GM18858 (cell line): ENCODE data around the gene GPR87.

Experiments
- ATAC-seq: cut with Tn5 transposase; IDR thresholded peaks from one replicate; pipeline ENCODE4 v1.9.1; 2021; ENCODE audit not compliant: unreplicated experiment

GPR87 gene, protein sequence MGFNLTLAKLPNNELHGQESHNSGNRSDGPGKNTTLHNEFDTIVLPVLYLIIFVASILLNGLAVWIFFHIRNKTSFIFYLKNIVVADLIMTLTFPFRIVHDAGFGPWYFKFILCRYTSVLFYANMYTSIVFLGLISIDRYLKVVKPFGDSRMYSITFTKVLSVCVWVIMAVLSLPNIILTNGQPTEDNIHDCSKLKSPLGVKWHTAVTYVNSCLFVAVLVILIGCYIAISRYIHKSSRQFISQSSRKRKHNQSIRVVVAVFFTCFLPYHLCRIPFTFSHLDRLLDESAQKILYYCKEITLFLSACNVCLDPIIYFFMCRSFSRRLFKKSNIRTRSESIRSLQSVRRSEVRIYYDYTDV

DNA sequence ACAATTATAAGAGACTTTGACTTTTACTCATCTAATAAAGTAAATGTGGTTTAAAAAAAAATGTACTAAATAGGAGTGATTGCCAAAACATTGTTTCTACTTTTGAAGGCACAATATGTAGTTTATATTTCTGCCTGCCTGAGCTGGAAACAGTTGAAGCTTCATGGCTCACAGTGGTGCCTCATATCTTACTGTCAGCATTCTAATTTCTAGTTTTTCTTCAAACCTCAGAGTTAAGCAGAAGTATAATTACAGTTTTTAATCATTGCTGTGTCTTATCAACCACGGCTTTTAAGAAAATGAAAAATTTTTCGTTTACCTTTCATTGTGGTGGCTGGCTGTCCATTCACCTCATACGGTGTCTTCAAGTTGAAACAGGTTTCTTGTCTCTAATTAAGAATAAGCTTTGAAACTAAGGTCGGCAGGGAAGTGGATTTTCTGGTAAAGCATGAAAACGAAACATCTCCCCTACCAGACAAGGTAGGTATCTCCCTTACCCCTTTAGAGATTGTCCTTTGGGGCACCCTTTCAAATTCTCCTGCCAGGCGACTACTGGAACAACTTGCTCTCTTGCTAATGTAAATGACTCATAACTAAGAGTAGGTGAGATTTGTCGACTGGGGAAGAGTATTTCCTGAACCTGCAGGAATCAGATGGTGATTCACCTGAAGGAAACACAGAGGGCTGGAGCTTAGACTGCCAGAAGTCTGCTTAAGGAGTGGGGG, at the start of gene GPR87:
Gene GPR87, minus strand, starts transcription at position 554 of the 725 bp plus-strand sequence. CDS start 16,720 bp downstream, outside the sequence.
- peak; percentile 59 for ATAC-seq

DNA sequence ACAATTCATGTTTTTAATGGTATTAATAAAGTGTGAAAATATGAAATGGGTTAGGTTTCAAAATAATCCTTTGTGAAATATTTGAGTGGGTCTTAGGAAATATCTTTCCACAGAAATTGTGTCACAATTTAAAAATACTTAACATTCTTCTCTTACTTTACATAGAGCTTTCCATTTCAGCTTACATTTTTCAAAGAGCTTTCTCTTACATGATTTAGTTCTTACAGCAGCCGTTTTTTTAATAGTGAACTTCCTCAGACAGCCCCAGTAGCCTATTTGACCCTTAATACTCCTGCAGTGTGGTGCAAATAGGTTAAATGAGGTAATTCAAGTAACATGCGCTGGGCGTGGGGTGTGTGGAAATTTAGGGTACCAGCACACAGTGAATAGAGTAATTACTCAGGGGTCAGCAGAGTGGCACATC, 46.1 kb upstream of the GPR87 start:
- ATAC-seq, result no peak

DNA sequence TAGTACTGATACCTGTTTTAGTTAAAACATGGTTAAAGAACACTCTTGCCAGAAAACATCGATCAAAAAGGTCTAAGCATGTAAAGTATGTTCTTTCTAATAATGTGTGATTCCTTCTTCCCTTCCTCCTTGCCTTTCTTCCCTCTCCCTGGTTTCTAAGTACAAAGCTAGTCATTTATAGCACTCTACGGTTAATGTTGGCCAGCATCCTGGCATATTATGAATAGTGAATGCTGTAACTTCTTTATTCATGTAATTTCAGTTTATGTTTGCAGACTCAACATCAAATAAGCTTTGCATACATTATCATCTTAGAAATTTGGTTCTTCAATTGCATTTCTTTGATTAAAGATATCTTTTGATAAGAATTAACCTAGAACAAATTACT, 40.8 kb upstream of the GPR87 start:
- no peak for ATAC-seq

DNA sequence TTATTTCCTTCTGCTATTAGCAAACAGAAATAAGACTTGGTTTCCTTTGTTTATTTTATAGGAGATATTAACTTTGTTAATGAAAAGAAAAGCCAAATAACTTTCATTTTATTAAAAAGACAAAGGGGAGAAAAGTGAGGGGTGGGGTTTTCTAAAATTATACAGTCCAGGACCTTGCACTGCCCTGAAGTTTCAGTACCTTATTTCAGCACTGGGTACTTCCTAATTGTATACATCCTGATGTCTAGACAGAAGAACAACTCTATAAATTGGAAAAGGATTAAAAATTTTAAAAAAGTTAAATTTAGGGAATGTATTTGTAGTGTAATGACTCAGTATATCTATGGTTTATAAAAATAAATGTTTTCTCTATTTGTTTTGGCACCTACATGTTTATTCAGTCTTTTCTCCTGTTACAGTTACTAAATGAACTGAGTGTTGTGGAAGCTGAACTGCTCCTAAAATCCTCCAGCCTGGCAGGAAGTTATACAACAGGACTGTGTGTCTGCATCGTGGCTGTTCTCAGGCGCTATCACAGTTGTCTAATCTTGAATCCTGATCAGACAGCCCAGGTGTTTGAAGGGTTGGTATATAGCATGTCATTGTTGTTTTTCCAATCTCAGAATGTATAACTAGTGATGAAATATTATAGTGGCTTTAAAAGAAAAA, 40.3 kb upstream of the GPR87 start:
- ATAC-seq, result no peak

DNA sequence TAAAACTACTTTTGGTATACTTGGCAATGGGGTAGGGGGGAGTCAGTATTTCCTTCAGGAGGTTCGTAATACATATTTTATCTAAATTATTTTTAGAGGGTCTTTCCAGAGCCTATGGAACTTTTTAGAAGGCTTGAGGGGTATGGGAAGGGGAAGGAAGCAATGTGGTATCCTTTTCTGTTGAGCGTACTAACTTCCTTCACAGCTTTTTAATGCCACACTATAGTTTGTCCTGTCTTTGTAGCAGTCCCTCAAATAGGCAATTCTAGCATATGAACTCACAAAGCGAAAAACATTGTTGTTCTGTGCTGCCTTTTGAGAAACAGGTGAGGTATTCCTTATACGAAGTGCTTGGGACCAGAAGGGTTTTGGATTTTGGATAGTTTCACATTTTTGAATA, 35.0 kb upstream of the GPR87 start:
- ATAC-seq, result peak; percentile 15

DNA sequence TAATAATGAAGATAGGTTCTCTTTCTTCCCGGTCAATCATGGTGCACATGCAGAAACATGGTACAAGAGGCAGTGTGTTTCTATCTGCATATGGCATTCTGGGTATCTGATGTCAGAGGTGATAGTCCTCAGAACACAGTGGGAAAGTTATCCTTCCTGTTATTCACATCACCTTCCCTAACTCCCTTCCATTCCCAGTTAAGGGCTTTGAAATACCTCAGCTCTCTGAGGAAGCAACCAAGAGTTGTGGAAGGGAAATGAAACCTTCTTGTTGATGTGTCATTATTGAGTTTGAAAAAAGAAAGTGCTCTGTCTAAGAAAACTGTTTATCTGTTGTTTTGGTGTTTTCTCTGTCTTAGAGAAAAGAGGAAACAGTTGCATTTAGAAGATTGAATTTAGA, 34.6 kb upstream of the GPR87 start:
- ATAC-seq, result peak; percentile 88

DNA sequence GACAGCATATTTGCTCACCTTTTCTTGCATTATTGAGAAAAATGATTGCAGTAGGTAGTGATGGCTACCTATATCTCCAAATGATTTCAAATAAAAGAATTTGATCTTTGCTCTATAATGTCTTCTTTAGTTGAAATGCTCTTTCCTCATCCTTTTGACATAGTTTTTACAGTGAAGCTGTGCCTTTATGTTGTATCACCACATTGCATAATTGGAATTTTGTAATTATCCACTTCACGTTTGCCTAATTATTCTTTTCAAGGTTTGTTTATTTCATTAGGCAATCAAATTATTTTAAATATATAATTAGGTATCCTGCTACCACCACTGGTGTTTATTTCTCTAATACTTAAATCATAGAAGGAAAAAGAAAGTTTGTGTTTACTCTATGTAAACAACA, 34.0 kb upstream of the GPR87 start:
- ATAC-seq, result no peak

DNA sequence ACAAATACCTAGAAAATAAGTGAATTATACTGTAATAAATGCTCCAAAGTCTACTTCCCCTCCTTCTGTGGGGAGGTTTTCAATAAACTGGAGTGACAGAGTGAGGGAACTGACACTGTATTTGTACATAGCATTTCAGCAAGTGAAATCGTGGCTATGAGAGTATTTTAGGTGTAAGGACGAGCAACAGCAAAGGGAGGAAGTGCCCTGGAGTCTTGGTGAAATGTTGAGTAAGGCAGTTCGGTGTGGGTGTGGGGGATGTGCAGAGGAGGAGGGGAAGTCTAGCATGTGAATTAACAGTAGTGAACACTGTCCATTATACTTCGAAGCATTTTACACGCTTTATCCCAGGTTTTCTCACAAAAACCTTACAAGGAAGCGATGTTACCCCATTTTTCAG, 30.8 kb upstream of the GPR87 start:
- ATAC-seq, result no peak

DNA sequence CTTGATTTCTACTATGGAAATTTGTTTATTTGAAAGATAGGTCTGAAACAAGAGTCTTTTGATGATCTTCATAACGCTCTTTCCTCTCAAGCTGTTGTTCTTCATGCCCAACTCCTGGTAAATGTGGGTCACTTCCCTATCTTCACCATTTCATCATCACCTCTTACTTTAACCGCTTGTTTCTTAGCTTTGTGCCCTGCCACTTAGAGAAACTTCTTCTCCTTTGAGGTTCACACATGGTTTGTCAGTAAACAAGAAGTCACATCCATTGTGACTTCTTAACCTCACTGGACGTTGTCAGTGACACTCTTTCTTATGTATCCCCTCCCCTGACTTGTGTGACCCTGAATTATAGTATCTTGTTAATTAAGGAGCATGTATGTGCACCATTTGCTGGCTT, 29.7 kb upstream of the GPR87 start:
- no peak for ATAC-seq

DNA sequence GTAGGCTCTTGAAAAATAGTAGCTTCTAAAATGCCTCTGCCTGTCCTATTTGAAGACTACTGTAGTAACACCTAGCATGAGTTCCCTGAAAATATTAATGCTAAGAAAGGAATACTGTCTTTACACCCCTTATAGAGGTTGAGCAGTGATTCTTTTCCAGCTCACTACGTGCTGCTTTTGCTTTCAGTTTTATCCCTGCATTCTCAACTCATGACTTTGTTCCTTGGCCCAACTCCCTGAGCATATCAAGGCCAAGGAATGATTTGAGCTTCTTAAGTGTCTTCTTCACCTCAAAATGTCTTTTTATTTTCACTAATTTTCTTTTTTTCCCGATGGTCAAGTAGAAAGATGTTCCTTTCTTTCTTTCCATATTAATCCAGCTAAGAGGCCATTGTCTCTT, 29.2 kb upstream of the GPR87 start:
- ATAC-seq, result no peak

DNA sequence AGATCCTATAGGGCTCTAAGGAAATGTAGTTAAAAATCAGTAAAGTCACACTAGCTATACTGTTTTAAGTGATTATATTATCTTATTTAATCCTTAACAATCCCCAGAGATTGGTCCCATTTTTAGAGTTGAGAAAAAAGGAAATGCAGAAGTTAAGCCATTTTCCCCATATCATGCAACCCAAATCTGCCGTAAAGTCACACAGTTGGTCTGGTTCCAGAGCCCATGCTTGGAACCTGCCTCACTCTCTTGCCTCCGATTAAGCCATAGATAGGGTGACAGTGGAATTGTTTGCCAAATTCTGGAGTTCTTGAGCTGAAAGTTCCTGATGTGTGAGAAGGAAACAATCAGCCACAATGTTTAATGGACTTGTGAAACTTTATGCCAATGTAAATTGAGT, 15.1 kb upstream of the GPR87 start:
- ATAC-seq, result no peak

DNA sequence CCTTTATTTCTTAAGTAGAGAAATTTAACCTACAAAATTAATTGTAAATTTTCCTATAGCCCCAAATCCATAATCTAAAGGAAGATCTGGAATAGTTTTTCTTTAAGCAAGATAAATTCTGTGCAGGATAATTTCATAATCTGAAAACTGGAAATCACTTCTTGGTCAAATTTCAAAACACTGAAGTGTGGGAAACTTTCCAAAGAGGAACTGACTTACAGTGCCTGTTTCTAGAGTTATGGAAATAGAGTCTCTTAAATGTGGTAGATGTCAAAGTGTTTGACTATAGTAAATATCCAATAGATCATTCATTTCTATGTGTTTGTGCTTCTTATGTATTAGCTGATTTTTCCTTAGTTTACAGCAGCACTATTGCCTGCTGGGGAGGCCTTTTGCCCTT, 14.3 kb upstream of the GPR87 start:
- ATAC-seq, result no peak

DNA sequence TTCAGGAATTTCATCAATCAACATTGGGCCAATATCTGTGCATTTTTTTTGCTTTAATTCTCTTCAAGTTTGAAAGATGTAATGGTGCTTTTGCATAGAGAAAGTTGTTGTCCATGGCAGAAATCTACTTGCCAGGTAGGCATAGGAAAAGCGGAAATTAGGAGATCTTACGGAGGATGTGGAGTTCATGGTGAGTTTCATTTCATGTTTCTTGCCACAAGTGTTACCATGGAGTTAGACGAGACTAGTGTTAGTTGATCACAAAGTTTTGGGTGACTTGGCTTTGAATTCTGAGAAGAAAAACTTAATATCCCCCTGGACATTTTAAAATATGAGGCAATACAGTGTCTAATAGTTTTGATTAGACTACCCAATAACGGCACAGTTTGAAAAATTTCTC, 13.8 kb upstream of the GPR87 start:
- ATAC-seq, result no peak

DNA sequence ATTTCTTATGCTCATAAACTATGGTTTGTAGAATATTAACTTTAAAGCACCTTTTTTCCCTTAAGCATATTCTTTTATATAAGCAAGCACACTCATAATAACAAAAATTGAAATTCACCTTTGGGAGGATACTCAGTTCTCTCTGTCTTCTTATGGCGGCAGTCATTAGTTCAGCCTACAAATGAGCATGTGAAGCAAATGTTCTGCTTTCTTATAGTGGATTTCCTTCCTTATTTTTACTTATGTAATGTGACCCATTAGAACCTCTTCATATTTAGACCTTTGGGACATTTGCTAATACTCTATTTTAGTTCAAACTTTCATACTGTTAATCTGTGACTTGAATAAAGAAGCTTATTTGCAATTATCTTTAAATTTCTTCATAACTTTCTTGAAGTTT, 12.7 kb upstream of the GPR87 start, which contains the start of gene P2RY13:
Gene P2RY13, minus strand, starts transcription at position 187 of the 400 bp plus-strand sequence. Its CDS starts 21 bp downstream, at position 166.
- ATAC-seq, result no peak

DNA sequence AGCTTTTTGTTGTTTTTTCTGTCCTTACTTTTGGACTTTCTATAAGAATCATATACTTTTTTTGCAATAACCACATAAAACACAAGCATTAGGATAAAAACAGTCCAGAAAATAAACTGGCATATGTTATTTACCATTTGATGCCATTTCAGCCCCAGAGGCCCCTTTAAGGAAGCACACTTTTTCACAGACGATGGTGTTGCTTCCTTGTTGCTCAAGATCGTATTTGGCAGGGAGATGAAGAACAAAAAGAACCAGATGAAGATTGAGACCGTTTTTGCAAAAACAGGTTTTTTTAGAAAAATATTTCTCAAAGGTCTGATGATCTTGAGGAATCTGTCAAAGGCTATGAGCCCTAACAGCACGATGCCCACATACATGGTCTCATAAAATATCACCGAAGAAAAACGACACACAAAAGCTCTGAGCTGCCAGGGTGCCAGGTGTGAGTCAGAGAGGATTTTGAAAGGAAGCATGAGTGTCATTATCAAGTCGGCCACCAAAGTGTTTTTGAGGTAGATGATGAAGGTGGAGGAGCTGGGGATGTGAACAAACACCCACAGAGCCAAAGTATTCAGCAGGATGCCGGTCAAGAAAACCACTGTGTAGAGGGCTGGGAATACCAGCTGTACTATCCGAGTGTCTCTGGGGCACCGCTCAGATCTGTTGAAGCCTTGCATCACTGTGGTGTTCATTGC, 11.8 kb upstream of the GPR87 start:
- ATAC-seq, result no peak

DNA sequence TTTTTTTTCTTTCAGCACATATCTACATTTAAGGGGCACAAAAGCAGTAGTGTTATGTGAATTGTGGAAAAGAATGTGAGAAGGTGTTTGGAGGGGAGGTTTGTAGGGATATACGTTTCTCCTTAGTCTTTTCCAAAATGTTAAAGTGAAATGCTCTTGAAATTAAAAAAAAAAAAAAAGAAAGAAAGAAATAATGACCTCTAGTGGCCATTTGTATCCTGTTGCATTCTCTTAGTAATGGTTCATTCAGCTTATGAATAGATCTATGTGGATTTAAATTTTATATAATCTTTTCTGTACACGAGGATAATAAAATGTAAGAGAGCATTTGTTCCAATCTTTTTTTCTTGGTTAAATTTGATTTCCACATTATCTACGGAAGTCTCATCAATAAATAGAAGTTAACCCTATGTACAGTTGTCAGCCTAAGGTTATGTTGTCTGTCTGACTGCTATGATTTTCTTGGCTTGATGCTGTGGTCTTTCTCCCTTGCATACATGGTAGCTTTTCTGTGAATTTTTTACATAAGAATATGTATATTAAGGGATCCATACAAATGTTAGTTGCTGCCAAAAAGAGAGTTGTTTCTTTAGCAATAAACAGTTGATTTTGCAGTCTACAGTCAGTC, 11.1 kb upstream of the GPR87 start:
- ATAC-seq, result no peak

DNA sequence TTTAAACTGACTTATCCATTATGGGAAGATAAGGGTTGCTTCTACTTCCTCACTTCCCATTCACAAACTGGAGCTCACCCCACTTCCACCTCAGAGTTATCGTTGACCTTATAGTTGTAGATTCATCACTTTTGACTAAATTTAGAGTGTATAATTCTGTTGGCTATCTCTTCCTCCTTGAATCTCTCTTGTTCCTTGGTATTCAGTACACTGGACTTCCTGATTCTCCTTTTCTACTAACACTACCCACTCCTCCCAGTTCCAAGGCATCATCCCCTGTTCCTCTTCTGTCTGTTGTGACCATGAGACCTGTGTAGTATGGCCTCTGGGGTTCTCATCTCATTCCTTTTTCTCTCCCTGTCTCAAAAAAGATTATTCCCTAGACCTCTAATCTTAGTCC, 5.9 kb upstream of the GPR87 start:
- no peak for ATAC-seq

DNA sequence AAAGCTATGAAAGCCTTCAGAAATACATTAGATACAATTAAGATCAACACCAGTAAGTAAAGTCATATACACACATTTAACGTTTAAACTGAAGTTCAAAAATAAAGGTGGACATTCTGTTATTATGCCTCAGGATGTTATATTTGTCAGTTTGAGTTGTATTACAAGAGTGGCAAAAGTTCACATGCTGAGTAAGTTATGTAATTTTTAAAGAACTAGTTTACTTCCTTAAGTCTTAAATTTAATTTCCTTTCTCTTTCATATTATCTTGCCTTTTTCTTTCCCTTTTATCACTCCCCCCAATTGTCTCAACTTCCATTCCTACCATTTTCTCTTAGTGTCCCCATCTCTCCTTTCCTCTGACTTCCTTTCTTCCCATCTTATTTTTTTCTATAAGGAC, 4.9 kb upstream of the GPR87 start:
- ATAC-seq, result no peak

DNA sequence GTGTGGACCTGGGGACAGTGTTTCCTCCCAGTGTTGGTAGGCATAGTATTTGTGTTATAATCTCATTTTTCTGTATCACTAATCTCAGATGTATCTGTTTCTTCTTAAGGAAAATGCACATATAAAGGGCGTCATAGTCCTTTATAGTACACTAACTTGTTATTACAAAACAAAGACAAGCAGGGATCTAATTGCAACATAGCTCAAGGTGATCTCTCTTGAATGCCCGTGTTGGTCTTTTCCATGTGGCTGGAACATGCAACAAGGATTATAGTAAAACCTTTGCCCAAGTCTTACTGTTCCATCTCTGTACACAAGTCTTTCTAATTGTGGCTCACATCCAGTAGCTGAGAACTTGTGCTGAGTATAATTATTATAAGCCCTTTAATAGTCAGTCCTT, 3.5 kb upstream of the GPR87 start:
- no peak for ATAC-seq

DNA sequence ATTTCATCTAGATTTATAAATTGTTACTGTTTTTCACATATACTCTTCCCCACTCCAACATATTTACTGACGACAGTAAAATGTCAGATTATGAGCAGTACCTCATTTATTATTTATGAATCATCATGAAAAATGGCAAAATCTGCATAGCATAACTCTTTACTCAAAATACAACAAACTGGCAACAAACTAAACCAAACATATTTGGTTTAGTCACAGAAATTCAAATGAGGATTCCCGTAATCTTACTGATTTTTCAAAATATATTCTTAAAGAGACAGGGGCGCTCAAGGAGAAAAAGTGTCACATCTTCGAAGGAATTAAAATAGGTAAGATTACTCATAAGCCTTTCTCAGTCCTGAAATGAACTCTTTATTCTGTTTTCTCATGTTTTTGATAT, 3.0 kb upstream of the GPR87 start:
- ATAC-seq, result no peak

DNA sequence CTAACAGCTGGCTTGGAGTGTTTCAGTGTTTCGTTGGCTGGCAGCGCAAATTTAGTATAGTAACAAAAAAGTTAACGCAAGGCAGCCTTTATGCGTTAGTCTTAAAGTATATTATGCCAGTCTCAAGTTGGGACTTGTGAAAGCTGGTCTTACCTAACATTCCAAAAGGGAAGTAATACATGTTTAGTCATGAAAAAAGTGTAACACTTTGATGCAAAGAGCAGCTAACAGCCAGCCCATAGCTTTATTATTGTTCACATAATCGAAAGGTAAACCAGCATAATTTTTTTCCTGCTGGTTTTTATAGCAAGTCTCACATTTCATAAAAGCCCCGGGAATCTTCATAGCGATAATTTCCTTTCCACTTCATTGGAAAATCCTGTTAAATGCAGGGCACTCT, 2.4 kb upstream of the GPR87 start:
- no peak for ATAC-seq
